Loucy (cell line): ENCODE results near the gene NOTCH3.

Source experiments
- EZH2phosphoT487 ChIP-seq: fragments of 200-600 bp; IDR thresholded peaks from 2 replicates; pipeline ENCODE4 v1.6.1; 2018; ENCODE audit warnings: antibody characterized with exemption, mild to moderate bottlenecking, moderate library complexity, borderline replicate concordance
- TF ChIP-seq, protein P1 (sequence below): fragments of 200-600 bp; sonication (generic); conservative IDR thresholded peaks from 2 replicates; pipeline ENCODE4 v1.5.1; 2014; ENCODE audit warnings: mild to moderate bottlenecking, antibody characterized with exemption, low read length

DNA sequence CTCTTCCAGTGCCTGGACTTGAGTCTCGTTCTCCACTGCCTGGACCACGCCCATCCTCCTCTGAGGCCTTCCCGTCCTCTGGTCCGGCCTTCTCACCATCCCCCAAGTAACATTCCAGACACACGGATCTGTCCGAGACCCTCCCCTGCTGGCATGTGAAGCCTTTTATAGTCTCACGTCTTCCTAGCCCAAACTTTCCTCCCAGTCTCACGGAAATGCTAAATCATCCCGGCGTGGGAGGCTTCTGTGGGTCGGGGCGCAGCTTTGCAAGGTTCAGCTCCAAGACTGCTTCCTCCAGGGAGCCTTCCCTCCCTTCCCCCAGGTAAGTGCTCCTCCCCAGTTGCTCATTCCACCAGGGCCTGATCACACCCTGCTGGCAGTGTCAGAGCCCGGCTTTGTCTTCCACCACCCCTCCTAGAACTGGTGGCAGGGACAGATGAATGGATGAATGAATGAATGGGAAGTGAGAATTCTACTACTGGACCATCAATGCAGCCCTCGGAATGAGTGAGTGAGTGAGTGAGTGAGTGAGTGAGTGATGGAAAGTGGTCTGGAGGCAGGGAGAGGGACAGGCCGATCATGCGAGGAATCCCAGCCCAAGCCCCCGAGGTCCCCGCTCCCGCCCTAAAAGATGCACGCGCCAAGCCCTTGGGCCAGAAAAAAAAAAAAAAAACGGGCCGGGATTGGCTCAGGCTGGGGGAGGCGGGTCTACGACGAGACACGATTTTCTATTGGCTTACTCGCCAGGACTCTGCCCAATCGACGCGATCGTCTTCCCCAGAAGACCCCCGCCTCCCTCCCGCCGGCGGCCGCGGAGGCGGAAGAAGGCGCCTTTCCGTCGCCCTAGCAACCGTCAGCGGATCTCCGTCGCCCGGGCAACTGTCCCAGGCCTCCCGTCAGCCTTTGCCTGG, 22.2 kb upstream of the NOTCH3 start:
- TF ChIP-seq, protein P1, sequence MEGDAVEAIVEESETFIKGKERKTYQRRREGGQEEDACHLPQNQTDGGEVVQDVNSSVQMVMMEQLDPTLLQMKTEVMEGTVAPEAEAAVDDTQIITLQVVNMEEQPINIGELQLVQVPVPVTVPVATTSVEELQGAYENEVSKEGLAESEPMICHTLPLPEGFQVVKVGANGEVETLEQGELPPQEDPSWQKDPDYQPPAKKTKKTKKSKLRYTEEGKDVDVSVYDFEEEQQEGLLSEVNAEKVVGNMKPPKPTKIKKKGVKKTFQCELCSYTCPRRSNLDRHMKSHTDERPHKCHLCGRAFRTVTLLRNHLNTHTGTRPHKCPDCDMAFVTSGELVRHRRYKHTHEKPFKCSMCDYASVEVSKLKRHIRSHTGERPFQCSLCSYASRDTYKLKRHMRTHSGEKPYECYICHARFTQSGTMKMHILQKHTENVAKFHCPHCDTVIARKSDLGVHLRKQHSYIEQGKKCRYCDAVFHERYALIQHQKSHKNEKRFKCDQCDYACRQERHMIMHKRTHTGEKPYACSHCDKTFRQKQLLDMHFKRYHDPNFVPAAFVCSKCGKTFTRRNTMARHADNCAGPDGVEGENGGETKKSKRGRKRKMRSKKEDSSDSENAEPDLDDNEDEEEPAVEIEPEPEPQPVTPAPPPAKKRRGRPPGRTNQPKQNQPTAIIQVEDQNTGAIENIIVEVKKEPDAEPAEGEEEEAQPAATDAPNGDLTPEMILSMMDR: no peak
- TF ChIP-seq EZH2phosphoT487: no peak
